IPS-18c (cell line): ENCODE data around the gene LCE1C.

ENCODE experiments used
- H3K4me3 ChIP-seq: 2 replicates; pipeline ENCODE4 v1.7.0; 2013; ENCODE audit warnings: low read depth, mild to moderate bottlenecking, low read length, moderate library complexity; ENCODE audit not compliant: insufficient read depth
- H3K9me3 ChIP-seq: one replicate; pipeline ENCODE4 v1.6.1; 2013; ENCODE audit warnings: mild to moderate bottlenecking, low read length, moderate library complexity; ENCODE audit not compliant: control insufficient read depth, insufficient read depth

LCE1C gene

DNA sequence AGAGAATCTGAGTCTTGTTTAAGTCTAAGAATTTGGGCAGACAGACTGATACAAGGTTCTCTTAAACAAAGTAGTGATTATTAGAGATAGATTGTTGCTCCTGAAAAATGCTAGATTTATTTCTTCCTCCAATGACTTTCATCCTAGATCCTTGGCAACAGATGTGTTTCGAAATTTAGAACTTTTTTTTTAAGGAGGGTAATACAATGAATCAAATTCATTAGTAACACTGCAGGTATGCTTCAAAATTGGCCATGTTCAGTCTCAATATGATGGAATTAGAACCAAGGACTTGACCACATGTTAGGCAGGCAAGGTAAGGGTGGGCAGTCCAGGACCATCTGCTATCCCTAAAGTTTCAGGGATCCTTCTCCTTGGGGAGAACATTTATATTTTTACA lies 36.0 kb downstream of the LCE1C start:
- Histone ChIP-seq H3K9me3 (peaks cover 11% of the 10 kb centered on the region), H3K4me3 (no peak overlapping the region)

DNA sequence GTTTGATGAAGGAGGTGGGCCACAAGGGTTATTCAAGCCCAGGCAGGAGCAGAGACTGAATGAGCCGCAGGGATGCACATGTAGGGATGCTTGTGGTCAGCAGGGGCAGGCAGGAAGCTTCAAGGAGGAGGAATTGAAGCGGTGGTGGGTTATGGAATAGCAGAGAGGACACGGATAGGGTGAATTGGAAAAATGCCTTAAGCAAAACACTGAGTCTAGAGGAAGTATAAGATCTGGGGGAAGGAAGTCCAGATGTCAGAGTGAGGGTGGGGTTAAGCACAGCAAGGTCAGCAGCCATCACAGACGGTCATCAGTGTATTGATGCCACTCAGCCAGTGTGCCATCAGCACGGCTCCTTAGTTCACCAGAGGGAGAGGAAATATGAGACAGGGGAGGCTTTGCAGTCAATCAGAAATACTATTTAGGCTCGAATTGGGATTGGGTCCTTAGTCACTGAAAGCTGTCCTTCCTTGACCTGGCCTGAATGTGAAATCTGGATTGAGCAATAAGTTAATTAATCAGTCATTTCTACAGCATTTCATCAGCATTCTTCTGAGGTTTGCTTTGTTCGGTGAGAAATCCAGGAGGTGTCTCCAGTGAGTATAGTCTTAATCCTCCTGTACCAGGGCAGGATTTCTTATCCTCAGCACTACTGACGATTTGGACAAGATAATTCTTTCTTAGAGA lies 37.5 kb downstream of the LCE1C start:
- peaks cover 14% of the 10 kb centered on the region for H3K9me3 ChIP-seq

DNA sequence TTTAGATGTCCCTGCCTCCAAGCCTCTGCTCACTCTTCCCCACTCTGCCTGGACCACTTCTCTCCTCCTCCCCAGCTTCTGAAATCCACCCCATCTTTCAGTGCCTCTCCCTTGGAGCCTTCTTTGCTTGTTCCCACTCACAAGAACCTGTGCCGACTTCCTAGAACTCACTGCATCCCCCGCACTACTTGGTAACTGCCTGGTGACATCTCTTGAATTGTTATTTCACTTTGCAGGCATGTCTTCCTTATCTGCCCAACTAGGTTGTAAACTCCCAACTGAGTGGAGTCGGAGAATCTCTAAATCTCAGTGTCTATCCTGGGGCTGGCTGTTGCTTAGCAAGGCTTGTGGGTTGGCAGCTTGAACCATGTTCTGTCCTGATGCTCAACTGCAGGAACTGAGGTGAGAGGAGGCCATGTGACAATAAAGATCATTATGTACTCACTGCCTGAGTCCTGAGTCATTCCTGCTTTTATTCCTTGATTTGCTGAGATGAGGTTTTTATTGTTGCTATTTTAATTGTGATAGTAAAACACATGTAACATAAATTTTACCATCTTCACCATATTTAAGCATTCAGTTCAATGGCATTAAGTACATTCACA lies 44.7 kb downstream of the LCE1C start:
- H3K4me3 ChIP-seq: no peak overlapping the region
- peaks cover 40% of the 10 kb centered on the region for H3K9me3 ChIP-seq

More for the DNA sequence above, 37.5 kb downstream of the LCE1C start:
- no peak overlapping the region for H3K4me3 ChIP-seq

GRCh38 chr1:152760551-152761190 lies 45.8 kb downstream of the LCE1C start:
- Histone ChIP-seq H3K4me3 (no peak overlapping the region), H3K9me3 (peaks cover 36% of the 10 kb centered on the region)

DNA sequence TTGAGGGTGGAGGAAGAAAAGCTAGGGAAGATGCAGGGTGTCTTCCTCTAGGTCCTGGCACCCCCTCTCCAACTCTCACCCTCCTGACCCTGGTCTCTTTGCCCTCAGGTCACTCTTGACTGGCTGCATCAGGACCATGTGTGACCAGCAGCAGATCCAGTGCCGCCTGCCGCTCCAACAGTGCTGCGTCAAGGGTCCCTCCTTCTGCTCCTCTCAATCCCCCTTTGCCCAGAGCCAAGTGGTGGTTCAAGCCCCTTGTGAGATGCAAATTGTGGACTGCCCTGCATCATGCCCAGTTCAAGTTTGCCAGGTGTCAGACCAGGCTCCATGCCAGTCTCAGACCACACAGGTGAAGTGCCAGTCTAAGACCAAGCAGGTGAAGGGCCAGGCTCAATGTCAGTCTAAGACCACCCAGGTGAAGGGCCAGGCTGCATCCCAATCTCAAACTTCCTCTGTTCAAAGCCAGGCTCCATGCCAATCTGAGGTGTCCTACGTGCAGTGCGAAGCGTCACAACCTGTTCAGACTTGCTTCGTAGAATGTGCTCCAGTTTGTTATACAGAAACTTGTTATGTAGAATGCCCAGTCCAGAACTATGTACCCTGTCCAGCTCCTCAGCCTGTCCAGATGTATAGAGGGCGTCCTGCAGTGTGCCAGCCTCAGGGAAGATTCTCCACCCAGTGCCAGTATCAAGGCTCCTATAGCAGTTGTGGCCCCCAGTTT lies 46.8 kb downstream of the LCE1C start:
- no peak overlapping the region for H3K4me3 ChIP-seq
- H3K9me3 ChIP-seq: peaks cover 31% of the 10 kb centered on the region

- Histone ChIP-seq H3K9me3 (peaks cover 28% of the 10 kb centered on the region), H3K4me3 (no peak overlapping the region)
Measured at GRCh38 chr1:152758636-152759035, 47.8 kb downstream of the LCE1C start.

DNA sequence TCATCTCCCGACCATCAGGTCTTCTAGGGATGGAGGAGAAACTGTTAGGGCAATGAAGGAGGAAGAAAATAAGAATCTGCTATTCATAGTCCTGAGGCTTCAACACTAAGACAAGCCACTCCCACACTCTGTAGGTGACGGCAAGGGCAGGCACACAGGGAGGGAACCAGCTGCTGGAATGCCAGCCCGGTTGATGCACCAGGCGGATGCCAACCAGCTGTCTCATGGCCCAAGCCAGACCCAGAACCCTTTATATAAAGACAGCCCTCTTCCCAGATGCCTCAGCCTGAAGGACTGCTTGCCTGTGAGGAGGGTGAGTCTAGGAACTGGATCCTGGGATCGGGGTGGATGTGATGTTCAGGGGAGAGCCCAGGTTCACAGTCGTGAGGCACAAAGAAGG lies 48.7 kb downstream of the LCE1C start, which contains the start of gene KPRP:
TSS of gene KPRP (plus strand) at position 279 of the 400 bp plus-strand sequence. CDS start 1,564 bp downstream, outside the sequence.
- peaks cover 26% of the 10 kb centered on the region for H3K9me3 ChIP-seq
- H3K4me3 ChIP-seq: no peak within 1 kb of the TSS

DNA sequence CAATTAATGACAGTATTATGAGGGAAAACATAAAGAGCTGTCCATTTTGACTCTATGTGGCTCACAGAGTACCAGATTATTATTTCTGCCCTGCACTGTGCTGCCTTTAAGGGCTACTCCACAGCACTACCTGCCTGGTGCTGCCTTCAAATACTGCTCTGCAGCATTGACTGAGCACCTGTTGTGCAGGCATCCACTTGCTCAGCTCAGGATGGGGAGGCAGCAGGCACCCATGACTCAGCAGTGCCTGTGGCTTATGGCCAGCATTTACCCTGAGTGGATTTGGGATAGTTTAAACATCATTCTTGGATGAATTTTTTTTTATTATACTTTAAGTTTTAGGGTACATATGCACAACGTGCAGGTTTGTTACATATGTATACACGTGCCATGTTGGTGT lies 49.6 kb downstream of the LCE1C start:
- H3K9me3 ChIP-seq: peaks cover 26% of the 10 kb centered on the region

More for the DNA sequence above, 49.6 kb downstream of the LCE1C start:
- H3K4me3 ChIP-seq: no peak overlapping the region
